ENCODE results near the gene CLK3.

DNA sequence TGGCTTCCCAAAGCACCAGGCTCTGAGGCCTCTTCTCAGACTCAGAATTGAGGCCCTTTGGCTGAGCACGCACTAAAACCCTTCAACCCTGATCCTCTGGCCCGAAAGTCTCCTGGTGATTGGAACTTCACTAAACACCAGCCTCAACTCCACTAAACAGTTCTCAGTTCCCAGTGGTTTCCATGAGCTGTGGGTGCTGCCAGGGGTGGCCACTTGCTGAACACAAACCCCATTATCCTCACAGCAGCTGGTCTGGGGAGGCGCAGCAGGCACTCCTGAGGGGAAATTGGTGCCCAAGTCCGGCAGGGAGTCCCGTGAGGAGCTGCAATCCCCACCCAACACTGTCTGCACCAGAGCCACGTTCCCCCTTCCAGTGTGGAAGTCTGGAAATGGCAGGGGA, 3.8 kb upstream of the CLK3 start:
- TF ChIP-seq, protein P1, sequence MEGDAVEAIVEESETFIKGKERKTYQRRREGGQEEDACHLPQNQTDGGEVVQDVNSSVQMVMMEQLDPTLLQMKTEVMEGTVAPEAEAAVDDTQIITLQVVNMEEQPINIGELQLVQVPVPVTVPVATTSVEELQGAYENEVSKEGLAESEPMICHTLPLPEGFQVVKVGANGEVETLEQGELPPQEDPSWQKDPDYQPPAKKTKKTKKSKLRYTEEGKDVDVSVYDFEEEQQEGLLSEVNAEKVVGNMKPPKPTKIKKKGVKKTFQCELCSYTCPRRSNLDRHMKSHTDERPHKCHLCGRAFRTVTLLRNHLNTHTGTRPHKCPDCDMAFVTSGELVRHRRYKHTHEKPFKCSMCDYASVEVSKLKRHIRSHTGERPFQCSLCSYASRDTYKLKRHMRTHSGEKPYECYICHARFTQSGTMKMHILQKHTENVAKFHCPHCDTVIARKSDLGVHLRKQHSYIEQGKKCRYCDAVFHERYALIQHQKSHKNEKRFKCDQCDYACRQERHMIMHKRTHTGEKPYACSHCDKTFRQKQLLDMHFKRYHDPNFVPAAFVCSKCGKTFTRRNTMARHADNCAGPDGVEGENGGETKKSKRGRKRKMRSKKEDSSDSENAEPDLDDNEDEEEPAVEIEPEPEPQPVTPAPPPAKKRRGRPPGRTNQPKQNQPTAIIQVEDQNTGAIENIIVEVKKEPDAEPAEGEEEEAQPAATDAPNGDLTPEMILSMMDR (IDR thresholded peaks at IDR 0.05), result no peak
- TF ChIP-seq POLR2A (IDR thresholded peaks at IDR 0.05), result no peak
- no peak for TF ChIP-seq POLR2AphosphoS5 (IDR thresholded peaks at IDR 0.05)
- TF ChIP-seq EP300 (IDR thresholded peaks at IDR 0.05), result no peak
